ENCODE data around the gene EBF4. TPM values are rescaled to one million over a fixed set of nuclear protein-coding genes. Genes with fewer than 3 reads are reported as not detected.

EBF4 gene
- total RNA-seq, 1 experiment from 2014 or later = not detected

GRCh38 chr20:2745060-2745910 lies 52.7 kb downstream of the EBF4 start:
- no peak for DNase-seq (ENCODE audit: unreplicated experiment)
- Mint-ChIP-seq H3K4me1 (ENCODE audit: insufficient read depth, unreplicated experiment) (no peaks in the 10 kb centered on the region), H3K27me3 (ENCODE audit: insufficient read depth, unreplicated experiment) (peaks cover 38% of the 10 kb centered on the region), H3K36me3 (ENCODE audit: insufficient read depth, unreplicated experiment) (no peaks in the 10 kb centered on the region), H3K9me3 (ENCODE audit: unreplicated experiment) (no peaks in the 10 kb centered on the region), H3K4me3 (ENCODE audit: unreplicated experiment) (no peak overlapping the region), H3K27ac (ENCODE audit: low read depth, unreplicated experiment) (no peak overlapping the region)
- BruUV-seq (replicated peaks) = no TSS peak
- TF ChIP-seq CTCF (IDR thresholded peaks at IDR 0.05; ENCODE audit: unreplicated experiment) = no peak
- intact Hi-C loops (cut with micrococcal nuclease) = no loop called here
- ChIA-PET POLR2A (no interaction called here), CTCF (no interaction called here)

GRCh38 chr20:2745936-2746635 lies 53.5 kb downstream of the EBF4 start:
- H3K9me3 Mint-ChIP-seq (ENCODE audit: unreplicated experiment) = no peaks in the 10 kb centered on the region
- DNase-seq (ENCODE audit: unreplicated experiment) = no peak
- no TSS peak for BruUV-seq (replicated peaks)
- intact Hi-C loops (cut with micrococcal nuclease) = no loop called here
- POLR2A ChIA-PET = no interaction called here
- no peak for TF ChIP-seq CTCF (IDR thresholded peaks at IDR 0.05; ENCODE audit: unreplicated experiment)
- H3K27me3 Mint-ChIP-seq (ENCODE audit: insufficient read depth, unreplicated experiment) = peaks cover 38% of the 10 kb centered on the region
- CTCF ChIA-PET = no interaction called here
- peaks cover 6% of the 10 kb centered on the region for H3K4me1 Mint-ChIP-seq (ENCODE audit: insufficient read depth, unreplicated experiment)
- no peak overlapping the region for H3K27ac Mint-ChIP-seq (ENCODE audit: low read depth, unreplicated experiment)
- no peaks in the 10 kb centered on the region for H3K36me3 Mint-ChIP-seq (ENCODE audit: insufficient read depth, unreplicated experiment)
- no peak overlapping the region for H3K4me3 Mint-ChIP-seq (ENCODE audit: unreplicated experiment)

GRCh38 chr20:2746636-2747265 lies 54.2 kb downstream of the EBF4 start:
- intact Hi-C loops (cut with micrococcal nuclease) = no loop called here
- POLR2A ChIA-PET = no interaction called here
- no TSS peak for BruUV-seq (replicated peaks)
- Mint-ChIP-seq H3K4me3 (ENCODE audit: unreplicated experiment) (no peak overlapping the region), H3K27me3 (ENCODE audit: insufficient read depth, unreplicated experiment) (peaks cover 36% of the 10 kb centered on the region), H3K36me3 (ENCODE audit: insufficient read depth, unreplicated experiment) (no peaks in the 10 kb centered on the region), H3K27ac (ENCODE audit: low read depth, unreplicated experiment) (no peak overlapping the region), H3K9me3 (ENCODE audit: unreplicated experiment) (no peaks in the 10 kb centered on the region), H3K4me1 (ENCODE audit: insufficient read depth, unreplicated experiment) (peaks cover 6% of the 10 kb centered on the region)
- no peak for DNase-seq (ENCODE audit: unreplicated experiment)
- CTCF ChIA-PET = interaction anchor here (0.6 kb wide), 1 partner anchor 28 kb away, joined by 3 read pairs; no protein-coding TSS in a partner anchor
- no peak for TF ChIP-seq CTCF (IDR thresholded peaks at IDR 0.05; ENCODE audit: unreplicated experiment)

GRCh38 chr20:2747676-2748235 lies 55.2 kb downstream of the EBF4 start:
- Mint-ChIP-seq H3K36me3 (ENCODE audit: insufficient read depth, unreplicated experiment) (no peaks in the 10 kb centered on the region), H3K4me1 (ENCODE audit: insufficient read depth, unreplicated experiment) (peaks cover 6% of the 10 kb centered on the region), H3K9me3 (ENCODE audit: unreplicated experiment) (no peaks in the 10 kb centered on the region), H3K4me3 (ENCODE audit: unreplicated experiment) (no peak overlapping the region), H3K27me3 (ENCODE audit: insufficient read depth, unreplicated experiment) (peaks cover 28% of the 10 kb centered on the region), H3K27ac (ENCODE audit: low read depth, unreplicated experiment) (no peak overlapping the region)
- ChIA-PET POLR2A (no interaction called here), CTCF (interaction anchor here (0.6 kb wide), 1 partner anchor 29 kb away, joined by 3 read pairs; no protein-coding TSS in a partner anchor)
- BruUV-seq (replicated peaks) = no TSS peak
- no peak for DNase-seq (ENCODE audit: unreplicated experiment)
- TF ChIP-seq CTCF (IDR thresholded peaks at IDR 0.05; ENCODE audit: unreplicated experiment) = no peak
- intact Hi-C loops (cut with micrococcal nuclease) = no loop called here

All from MCF 10A (cell line).